Measurements from ENCODE around the gene IFFO2.

IFFO2 gene

GRCh38 chr1:18936814-18937481, 19.5 kb downstream of the IFFO2 start:
- no peak for DNase-seq (ENCODE audit: low spot score)

- no peak for DNase-seq (ENCODE audit: low spot score)
These were observed 20.0 kb downstream of the IFFO2 start for GRCh38 chr1:18936471-18936813.

- DNase-seq (ENCODE audit: low spot score): no peak
These were observed 22.1 kb downstream of the IFFO2 start for GRCh38 chr1:18934205-18935000.

- no peak for DNase-seq (ENCODE audit: low spot score)
These were observed 23.6 kb downstream of the IFFO2 start for GRCh38 chr1:18932879-18933278.

GRCh38 chr1:18932387-18932786, 24.1 kb downstream of the IFFO2 start:
- no peak for DNase-seq (ENCODE audit: low spot score)

- no peak for DNase-seq (ENCODE audit: low spot score)
These were observed 24.7 kb downstream of the IFFO2 start for GRCh38 chr1:18931730-18932129.

GRCh38 chr1:18929686-18930085, 26.8 kb downstream of the IFFO2 start:
- no peak for DNase-seq (ENCODE audit: low spot score)

GRCh38 chr1:18928985-18929384, 27.5 kb downstream of the IFFO2 start:
- no peak for DNase-seq (ENCODE audit: low spot score)

GRCh38 chr1:18928406-18928805, 28.1 kb downstream of the IFFO2 start:
- DNase-seq (ENCODE audit: low spot score): no peak

GRCh38 chr1:18927654-18928272, 28.7 kb downstream of the IFFO2 start:
- no peak for DNase-seq (ENCODE audit: low spot score)

- no peak for DNase-seq (ENCODE audit: low spot score)
These were observed 29.3 kb downstream of the IFFO2 start for GRCh38 chr1:18927082-18927653.

- DNase-seq (ENCODE audit: low spot score): no peak
These were observed 30.0 kb downstream of the IFFO2 start for GRCh38 chr1:18926315-18927081.

GRCh38 chr1:18925279-18925678, 31.2 kb downstream of the IFFO2 start:
- no peak for DNase-seq (ENCODE audit: low spot score)

GRCh38 chr1:18924221-18924691, 32.2 kb downstream of the IFFO2 start:
- no peak for DNase-seq (ENCODE audit: low spot score)

GRCh38 chr1:18923756-18924211, 32.7 kb downstream of the IFFO2 start:
- DNase-seq (ENCODE audit: low spot score): no peak

- DNase-seq (ENCODE audit: low spot score): no peak
These were observed 33.4 kb downstream of the IFFO2 start for GRCh38 chr1:18922848-18923755.

- peak; percentile 86 for DNase-seq (ENCODE audit: low spot score)
These were observed 34.2 kb downstream of the IFFO2 start for GRCh38 chr1:18922319-18922726.

- DNase-seq (ENCODE audit: low spot score): no peak
These were observed 34.8 kb downstream of the IFFO2 start for GRCh38 chr1:18921516-18922251.

- DNase-seq (ENCODE audit: low spot score): no peak
These were observed 35.5 kb downstream of the IFFO2 start for GRCh38 chr1:18920931-18921330.

- DNase-seq (ENCODE audit: low spot score): no peak
These were observed 36.5 kb downstream of the IFFO2 start for GRCh38 chr1:18919956-18920355.
